Raji (cell line): ENCODE measurements around the gene CYP51A1.

Source experiments
- POLR2A ChIP-seq: IDR thresholded peaks from 2 replicates; pipeline ENCODE4 v1.6.1; 2011; ENCODE audit warnings: low read depth, low read length, control low read depth; ENCODE audit not compliant: insufficient read depth

Gene CYP51A1

GRCh38 chr7:92133133-92133736 lies 1.0 kb downstream of the CYP51A1 start:
- TF ChIP-seq POLR2A: no peak

- TF ChIP-seq POLR2A: no peak
These were observed 2.4 kb downstream of the CYP51A1 start for GRCh38 chr7:92131764-92132330.

GRCh38 chr7:92131093-92131492 lies 3.2 kb downstream of the CYP51A1 start:
- TF ChIP-seq POLR2A: no peak

GRCh38 chr7:92121681-92122080 lies 12.6 kb downstream of the CYP51A1 start:
- TF ChIP-seq POLR2A: no peak

GRCh38 chr7:92119213-92119759 lies 15.0 kb downstream of the CYP51A1 start:
- TF ChIP-seq POLR2A: no peak

- no peak for TF ChIP-seq POLR2A
These were observed 17.3 kb downstream of the CYP51A1 start for GRCh38 chr7:92116949-92117348.

- TF ChIP-seq POLR2A: no peak
These were observed 18.5 kb downstream of the CYP51A1 start for GRCh38 chr7:92115821-92116220.

- TF ChIP-seq POLR2A: no peak
These were observed 23.4 kb downstream of the CYP51A1 start for GRCh38 chr7:92110857-92111256.

GRCh38 chr7:92108821-92109220 lies 25.5 kb downstream of the CYP51A1 start:
- TF ChIP-seq POLR2A: no peak

- TF ChIP-seq POLR2A: no peak
These were observed 33.7 kb downstream of the CYP51A1 start for GRCh38 chr7:92100534-92100933.

GRCh38 chr7:92095380-92095779 lies 38.9 kb downstream of the CYP51A1 start:
- no peak for TF ChIP-seq POLR2A

GRCh38 chr7:92092210-92092609 lies 42.1 kb downstream of the CYP51A1 start:
- no peak for TF ChIP-seq POLR2A

- no peak for TF ChIP-seq POLR2A
These were observed 46.0 kb downstream of the CYP51A1 start for GRCh38 chr7:92088266-92088665.

- no peak for TF ChIP-seq POLR2A
These were observed 57.8 kb downstream of the CYP51A1 start for GRCh38 chr7:92076509-92076908.

- TF ChIP-seq POLR2A: no peak
These were observed 58.7 kb downstream of the CYP51A1 start for GRCh38 chr7:92075455-92076158.

- TF ChIP-seq POLR2A: no peak
These were observed 61.6 kb downstream of the CYP51A1 start for GRCh38 chr7:92072708-92073107.
